Endothelial cell of umbilical vein (primary cell): ENCODE results near the gene VWA1. TPM values are rescaled to one million over a fixed set of nuclear protein-coding genes. Genes with fewer than 3 reads are reported as not detected.
"Not testable (repeated sequence)": the region's sequence is repeated elsewhere in the genome, so short reads cannot be mapped to it uniquely, and the experiment has no call there.

Source experiments
- BruUV-seq: library from RNA; stranded (reverse); fragments of 400-500 nt; replicated peaks from 2 replicates; lab custom pipeline; 2021; lab: Mats Ljungman, UMichigan
- CTCF ChIA-PET: fragments of 300-600, 350-600 bp; sonication (Branson Sonifier 250); formaldehyde crosslinking; loops from one replicate; lab custom pipeline; 2021; ENCODE audit warnings: antibody characterized with exemption, inconsistent platforms; lab: Charles Lee
- POLR2A ChIA-PET: fragments of 300-600, 350-600 bp; sonication (Branson Sonifier 250); formaldehyde crosslinking; loops from one replicate; lab custom pipeline; 2021; ENCODE audit warnings: antibody characterized with exemption, inconsistent platforms; lab: Charles Lee
- DNase-seq: peaks from one replicate; pipeline ENCODE4 v3.0.0-alpha.2; 2011; ENCODE audit warnings: low read depth, low spot score
- FAIRE-seq: peaks from 2 replicates; lab custom pipeline; 2011; peaks lifted over from hg19 to GRCh38; lab: Jason Lieb, UNC
- H2AFZ ChIP-seq: 2 replicates; pipeline ENCODE4 v1.6.0; 2012; ENCODE audit warnings: low read depth, low read length, control low read depth, inconsistent platforms
- H3K27ac ChIP-seq: 2 replicates; pipeline ENCODE4 v1.5.1; 2011; ENCODE audit warnings: low read depth, mild to moderate bottlenecking, control low read depth, low read length, moderate library complexity; ENCODE audit not compliant: insufficient read depth
- H3K27me3 ChIP-seq, 2 experiments: 2 replicates each; pipeline versions ENCODE4 v1.6.0 to v1.6.1; 2011; ENCODE audit warnings: low read length in 2 of 2, mixed read lengths in 1 of 2; ENCODE audit not compliant: control insufficient read depth in 2 of 2, insufficient read depth in 2 of 2
- H3K36me3 ChIP-seq, 2 experiments: 2 replicates in 1 of 2; 3 replicates in 1 of 2; pipeline ENCODE4 v1.5.1; 2011; ENCODE audit warnings: low read length in 2 of 2, mild to moderate bottlenecking in 1 of 2, moderate library complexity in 1 of 2; ENCODE audit not compliant: control insufficient read depth in 2 of 2, insufficient read depth in 2 of 2; ENCODE audit errors: extremely low read depth in 1 of 2
- H3K4me1 ChIP-seq: 3 replicates; pipeline ENCODE4 v1.5.1; 2011; ENCODE audit warnings: mild to moderate bottlenecking, low read length; ENCODE audit not compliant: control insufficient read depth, insufficient read depth; ENCODE audit errors: extremely low read depth
- H3K4me2 ChIP-seq: 2 replicates; pipeline ENCODE4 v1.6.1; 2011; ENCODE audit warnings: low read length, control low read depth, mixed read lengths; ENCODE audit not compliant: insufficient read depth
- H3K4me3 ChIP-seq, 3 experiments: fragments of 200-600 bp in 1 of 3; sonication (generic), shearing (Covaris generic) in 1 of 3; replicated peaks in 1 of 3; 2 replicates each; pipeline ENCODE4 v1.5.1; 2011 to 2016; ENCODE audit warnings: control low read depth in 3 of 3, low read length in 3 of 3, mild to moderate bottlenecking in 2 of 3, inconsistent platforms in 1 of 3, low read depth in 1 of 3, moderate library complexity in 1 of 3; ENCODE audit not compliant: insufficient read depth in 1 of 3
- H3K79me2 ChIP-seq: 2 replicates; pipeline ENCODE4 v1.6.0; 2012; ENCODE audit warnings: low read length, inconsistent platforms; ENCODE audit not compliant: control insufficient read depth, insufficient read depth
- H3K9ac ChIP-seq: replicated peaks from 2 replicates; pipeline ENCODE3; 2011; ENCODE audit warnings: low read length, control low read depth; ENCODE audit not compliant: insufficient read depth; ENCODE audit errors: extremely low read depth
- H3K9me1 ChIP-seq: replicated peaks from 3 replicates; pipeline ENCODE4 v1.6.0; 2011; ENCODE audit warnings: mild to moderate bottlenecking, low read length; ENCODE audit not compliant: control insufficient read depth, insufficient read depth; ENCODE audit errors: extremely low read depth
- H3K9me3 ChIP-seq: replicated peaks from 2 replicates; pipeline ENCODE4 v1.5.1; 2012; ENCODE audit warnings: low read length, inconsistent platforms; ENCODE audit not compliant: control insufficient read depth, insufficient read depth
- H4K20me1 ChIP-seq: replicated peaks from 2 replicates; pipeline ENCODE3; 2011; ENCODE audit warnings: mild to moderate bottlenecking, low read length; ENCODE audit not compliant: control insufficient read depth, insufficient read depth; ENCODE audit errors: extremely low read depth
- POLR2A ChIP-seq: IDR thresholded peaks from 2 replicates; pipeline ENCODE4 v1.6.1; 2012; ENCODE audit warnings: low read depth, mild to moderate bottlenecking, control low read depth, low read length
- dilution Hi-C: fragments of 300-500 bp; cut with MboI; formaldehyde crosslinking; loops from one replicate; pipeline ENCODE4 v1.15.0; 2019; ENCODE audit warnings: low sequenced_read_pairs; ENCODE audit not compliant: extremely low pct_ligation_motif_present
- intact Hi-C: fragments of 100-400 bp; cut with micrococcal nuclease; formaldehyde crosslinking; loops from one replicate; pipeline ENCODE4 v1.10.0; 2022
- polyA plus RNA-seq, 4 experiments: library from polyadenylated mRNA; depleted of rRNA in 3 of 4; stranded (reverse) in 3 of 4; unstranded in 1 of 4; fragments of >200 nt; gene quantifications; 2 replicates each; pipeline versions ENCODE4 v1.2.1 to v1.2.3, GENCODE V29; 2011 to 2012; ENCODE audit warnings: missing spikeins in 1 of 4
- total RNA-seq: library from RNA; stranded (reverse); gene quantifications from 2 replicates; pipeline ENCODE4 v1.2.3, GENCODE V29; 2021

VWA1 gene
- total and polyA plus RNA-seq, 2 donors (not counting 3 experiments of a cell fraction or from before 2014, with no cell fraction given) = 2.0 to 6.1 TPM

DNA sequence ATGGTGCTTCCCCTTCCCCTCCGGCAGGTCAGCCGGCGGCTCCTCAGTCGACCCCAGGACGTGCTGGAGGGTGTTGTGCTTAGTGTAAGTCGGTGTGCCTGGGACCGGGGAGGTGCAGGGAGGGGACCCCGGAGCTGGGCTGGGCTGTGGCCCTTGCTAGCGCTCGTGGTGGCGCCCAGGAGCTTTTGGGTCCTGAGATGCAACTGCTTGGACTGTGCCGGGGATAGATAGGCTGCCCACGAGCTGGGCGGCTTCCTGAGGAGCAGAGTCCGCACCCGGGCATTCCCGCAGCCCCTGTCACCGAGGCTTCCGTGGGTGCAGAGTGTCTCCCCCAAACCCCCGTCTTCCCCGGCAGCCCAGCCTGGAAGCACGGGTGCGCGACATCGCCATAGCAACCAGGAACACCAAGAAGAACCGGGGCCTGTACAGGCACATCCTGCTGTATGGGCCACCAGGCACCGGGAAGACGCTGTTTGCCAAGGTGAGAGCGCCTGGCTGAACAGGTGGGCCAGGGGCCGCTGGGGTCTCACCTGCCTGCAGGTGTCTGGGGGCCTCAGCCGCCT lies 50.3 kb downstream of the VWA1 start:
- intact Hi-C loops, H4K20me1 ChIP-seq, H3K79me2 ChIP-seq, H3K4me1 ChIP-seq, dilution Hi-C loops, H3K4me3 ChIP-seq, H2AFZ ChIP-seq, H3K9me3 ChIP-seq, BruUV-seq, POLR2A ChIA-PET, H3K9me1 ChIP-seq, FAIRE-seq, CTCF ChIA-PET, H3K27ac ChIP-seq, H3K27me3 ChIP-seq, H3K4me2 ChIP-seq, DNase-seq, H3K9ac ChIP-seq: not testable (repeated sequence)
- peaks cover 3 to 24% of the 10 kb centered on the region in 2 experiments for H3K36me3 ChIP-seq

DNA sequence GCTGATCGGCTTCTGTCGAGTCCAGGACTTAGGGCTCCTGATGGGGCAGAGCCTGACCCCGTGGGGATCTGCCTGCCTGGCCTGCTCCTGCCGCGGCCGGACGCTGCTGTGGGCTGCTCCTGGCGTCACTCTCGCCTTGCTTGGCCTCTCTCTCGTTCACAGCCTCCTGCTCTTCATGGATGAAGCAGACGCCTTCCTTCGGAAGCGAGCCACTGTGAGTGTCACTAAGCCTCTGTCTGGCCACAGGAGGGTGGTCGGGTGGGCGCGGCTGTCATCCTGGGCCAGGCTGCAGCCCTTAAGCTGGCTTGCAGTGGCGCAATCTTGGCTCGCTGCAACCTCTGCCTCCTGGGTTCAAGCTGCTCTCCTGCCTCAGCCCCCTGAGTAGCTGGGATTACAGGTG lies 52.2 kb downstream of the VWA1 start:
- no TSS peak for BruUV-seq
- no peak overlapping the region for H3K4me2 ChIP-seq
- H3K4me1 ChIP-seq = no peaks in the 10 kb centered on the region
- no peaks in the 10 kb centered on the region for H4K20me1 ChIP-seq
- H3K27me3 ChIP-seq = no peaks in the 10 kb centered on the region
- no peaks in the 10 kb centered on the region for H3K9me1 ChIP-seq
- H3K79me2 ChIP-seq = no peaks in the 10 kb centered on the region
- FAIRE-seq (no peak), DNase-seq (no peak)
- ChIA-PET CTCF (no interaction called here), POLR2A (no interaction called here)
- H3K27ac ChIP-seq = no peak overlapping the region
- H3K9me3 ChIP-seq = no peaks in the 10 kb centered on the region
- H2AFZ ChIP-seq = no peak overlapping the region
- no peak overlapping the region for H3K9ac ChIP-seq
- no peak for TF ChIP-seq POLR2A
- no peak overlapping the region for H3K4me3 ChIP-seq
- peaks cover 3 to 28% of the 10 kb centered on the region in 2 experiments for H3K36me3 ChIP-seq
- dilution Hi-C loops = no loop called here
- intact Hi-C loops = no loop called here
